Measurements from ENCODE around the gene ZBTB43. TPM values are rescaled to one million over a fixed set of nuclear protein-coding genes. Genes with fewer than 3 reads are reported as not detected.

Gene ZBTB43
- total and polyA plus RNA-seq, 7 donors, result 1.8 to 12.2 (median 6.7) TPM

DNA sequence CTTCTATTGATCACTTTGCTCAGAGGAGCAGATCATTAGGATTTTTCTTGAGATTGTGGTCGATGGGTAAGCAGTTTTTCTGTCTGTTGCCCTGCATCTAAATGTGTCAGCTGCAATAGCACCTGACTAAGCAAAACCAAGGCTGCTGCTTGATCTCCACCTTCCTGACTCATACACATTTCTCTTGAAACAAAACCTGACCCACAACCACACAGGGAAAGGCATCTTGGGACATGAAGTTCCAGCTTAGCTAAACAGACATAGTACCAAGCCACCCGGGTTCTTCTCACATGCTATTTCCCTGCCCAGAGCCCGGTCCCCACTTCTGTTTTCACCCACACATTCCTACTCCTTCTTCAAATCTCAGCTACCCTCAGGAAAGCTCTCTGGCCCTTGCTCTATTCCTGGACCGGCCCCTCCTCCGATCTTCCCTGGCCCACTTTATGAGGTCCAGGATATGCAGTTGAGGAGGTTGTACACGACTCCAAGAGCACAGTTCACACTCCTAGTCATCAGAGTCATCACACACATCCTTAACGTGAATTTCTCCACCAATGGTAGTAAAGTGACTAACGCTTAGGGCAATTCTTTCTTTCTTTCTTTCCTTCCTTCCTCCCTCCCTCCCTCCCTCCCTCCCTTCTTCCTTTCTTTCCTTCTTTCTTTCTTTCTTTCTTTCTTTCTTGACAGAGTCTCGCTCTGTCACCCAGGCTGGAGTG lies 16.0 kb upstream of the ZBTB43 start:
- Histone ChIP-seq H3K36me3 (no peaks in the 10 kb centered on the region), H3K4me1 (peaks cover 0 to 13% (median 11%) of the 10 kb centered on the region in 4 donors), H3K27ac (no peak overlapping the region), H3K27me3 (peaks cover 0 to 4% (median 0%) of the 10 kb centered on the region in 3 donors), H3K9me3 (no peaks in the 10 kb centered on the region), H3K4me3 (no peak overlapping the region)
- WGBS, 2 donors, result 61 to 67% methylated on average over 9 of the region's 9 CpGs
- no peak for TF ChIP-seq POLR2AphosphoS5 (IDR thresholded peaks at IDR 0.05)
- TF ChIP-seq EP300 (IDR thresholded peaks at IDR 0.05), result no peak
- TF ChIP-seq, protein P1, sequence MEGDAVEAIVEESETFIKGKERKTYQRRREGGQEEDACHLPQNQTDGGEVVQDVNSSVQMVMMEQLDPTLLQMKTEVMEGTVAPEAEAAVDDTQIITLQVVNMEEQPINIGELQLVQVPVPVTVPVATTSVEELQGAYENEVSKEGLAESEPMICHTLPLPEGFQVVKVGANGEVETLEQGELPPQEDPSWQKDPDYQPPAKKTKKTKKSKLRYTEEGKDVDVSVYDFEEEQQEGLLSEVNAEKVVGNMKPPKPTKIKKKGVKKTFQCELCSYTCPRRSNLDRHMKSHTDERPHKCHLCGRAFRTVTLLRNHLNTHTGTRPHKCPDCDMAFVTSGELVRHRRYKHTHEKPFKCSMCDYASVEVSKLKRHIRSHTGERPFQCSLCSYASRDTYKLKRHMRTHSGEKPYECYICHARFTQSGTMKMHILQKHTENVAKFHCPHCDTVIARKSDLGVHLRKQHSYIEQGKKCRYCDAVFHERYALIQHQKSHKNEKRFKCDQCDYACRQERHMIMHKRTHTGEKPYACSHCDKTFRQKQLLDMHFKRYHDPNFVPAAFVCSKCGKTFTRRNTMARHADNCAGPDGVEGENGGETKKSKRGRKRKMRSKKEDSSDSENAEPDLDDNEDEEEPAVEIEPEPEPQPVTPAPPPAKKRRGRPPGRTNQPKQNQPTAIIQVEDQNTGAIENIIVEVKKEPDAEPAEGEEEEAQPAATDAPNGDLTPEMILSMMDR (IDR thresholded peaks at IDR 0.05), result no peak
- no peak for TF ChIP-seq POLR2A (IDR thresholded peaks at IDR 0.05)
- peak; percentile 42 for DNase-seq
- intact Hi-C loops (cut with DNase I), result no loop called here

DNA sequence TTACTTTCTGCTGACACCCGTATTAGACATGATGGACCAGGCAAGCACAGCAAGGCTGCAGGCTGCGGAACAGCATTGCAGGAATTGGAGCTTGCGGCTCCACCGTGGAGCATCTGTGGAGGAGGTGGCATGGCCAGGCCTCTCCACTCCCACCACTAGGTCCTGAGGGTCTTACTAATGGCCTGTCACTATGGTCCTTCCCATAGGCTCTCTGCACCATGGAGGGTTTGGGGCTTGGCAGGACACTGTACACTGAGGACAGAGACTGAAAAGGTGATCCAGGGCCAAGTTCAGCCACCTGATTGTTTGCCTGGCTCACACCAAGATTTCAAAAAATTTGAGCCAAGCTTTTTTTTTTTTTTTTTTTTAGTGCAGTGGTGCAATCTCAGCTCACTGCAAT lies 14.3 kb upstream of the ZBTB43 start:
- Histone ChIP-seq H3K9me3 (no peaks in the 10 kb centered on the region), H3K36me3 (no peaks in the 10 kb centered on the region), H3K27ac (no peak overlapping the region), H3K27me3 (peaks cover 0 to 13% (median 0%) of the 10 kb centered on the region in 3 donors), H3K4me1 (peaks cover 0 to 13% (median 11%) of the 10 kb centered on the region in 4 donors), H3K4me3 (no peak overlapping the region)
- TF ChIP-seq POLR2A (IDR thresholded peaks at IDR 0.05), result no peak
- no peak for TF ChIP-seq POLR2AphosphoS5 (IDR thresholded peaks at IDR 0.05)
- TF ChIP-seq EP300 (IDR thresholded peaks at IDR 0.05), result no peak
- TF ChIP-seq, protein P1 (IDR thresholded peaks at IDR 0.05), result no peak
- DNase-seq, result peak; percentile 19
- WGBS, 2 donors, result 79 to 91% methylated on average over 4 of the region's 4 CpGs
- intact Hi-C loops (cut with DNase I), result no loop called here

GRCh38 chr9:126791406-126792230 lies 13.2 kb upstream of the ZBTB43 start:
- Histone ChIP-seq H3K4me3 (no peak overlapping the region), H3K36me3 (no peaks in the 10 kb centered on the region), H3K4me1 (peaks cover 0 to 13% (median 11%) of the 10 kb centered on the region in 4 donors), H3K27ac (no peak overlapping the region), H3K9me3 (no peaks in the 10 kb centered on the region), H3K27me3 (peaks cover 0 to 13% (median 0%) of the 10 kb centered on the region in 3 donors)
- TF ChIP-seq POLR2A (IDR thresholded peaks at IDR 0.05) (no peak), EP300 (IDR thresholded peaks at IDR 0.05) (no peak), POLR2AphosphoS5 (IDR thresholded peaks at IDR 0.05) (no peak)
- TF ChIP-seq, protein P1 (IDR thresholded peaks at IDR 0.05), result no peak
- WGBS, 2 donors, result 54 to 65% methylated on average over 9 of the region's 9 CpGs
- intact Hi-C loops (cut with DNase I), result no loop called here
- peak; percentile 46 for DNase-seq

GRCh38 chr9:126793686-126794417 lies 11.0 kb upstream of the ZBTB43 start:
- Histone ChIP-seq H3K27ac (no peak overlapping the region), H3K27me3 (peaks cover 0 to 13% (median 0%) of the 10 kb centered on the region in 3 donors), H3K36me3 (no peaks in the 10 kb centered on the region), H3K9me3 (no peaks in the 10 kb centered on the region), H3K4me3 (no peak overlapping the region), H3K4me1 (peaks cover 0 to 1% (median under 1%) of the 10 kb centered on the region in 4 donors)
- WGBS, 2 donors, result 76 to 81% methylated on average over 10 of the region's 10 CpGs
- TF ChIP-seq EP300 (IDR thresholded peaks at IDR 0.05), result no peak
- TF ChIP-seq POLR2A (IDR thresholded peaks at IDR 0.05), result no peak
- TF ChIP-seq POLR2AphosphoS5 (IDR thresholded peaks at IDR 0.05), result no peak
- TF ChIP-seq, protein P1 (IDR thresholded peaks at IDR 0.05), result no peak
- intact Hi-C loops (cut with DNase I), result no loop called here
- DNase-seq, result peak; percentile 48

Measured in sigmoid colon (tissue), 7 donors.